GM19043 (cell line): ENCODE measurements around the gene TMEM233.
A peak's percentile ranks its signal among the peaks of the same experiment; 100 is the strongest.

Experiments used
- ATAC-seq: cut with Tn5 transposase; IDR thresholded peaks from one replicate; pipeline ENCODE4 v1.9.1; 2021; ENCODE audit warnings: low read depth; ENCODE audit not compliant: unreplicated experiment

Gene TMEM233

DNA sequence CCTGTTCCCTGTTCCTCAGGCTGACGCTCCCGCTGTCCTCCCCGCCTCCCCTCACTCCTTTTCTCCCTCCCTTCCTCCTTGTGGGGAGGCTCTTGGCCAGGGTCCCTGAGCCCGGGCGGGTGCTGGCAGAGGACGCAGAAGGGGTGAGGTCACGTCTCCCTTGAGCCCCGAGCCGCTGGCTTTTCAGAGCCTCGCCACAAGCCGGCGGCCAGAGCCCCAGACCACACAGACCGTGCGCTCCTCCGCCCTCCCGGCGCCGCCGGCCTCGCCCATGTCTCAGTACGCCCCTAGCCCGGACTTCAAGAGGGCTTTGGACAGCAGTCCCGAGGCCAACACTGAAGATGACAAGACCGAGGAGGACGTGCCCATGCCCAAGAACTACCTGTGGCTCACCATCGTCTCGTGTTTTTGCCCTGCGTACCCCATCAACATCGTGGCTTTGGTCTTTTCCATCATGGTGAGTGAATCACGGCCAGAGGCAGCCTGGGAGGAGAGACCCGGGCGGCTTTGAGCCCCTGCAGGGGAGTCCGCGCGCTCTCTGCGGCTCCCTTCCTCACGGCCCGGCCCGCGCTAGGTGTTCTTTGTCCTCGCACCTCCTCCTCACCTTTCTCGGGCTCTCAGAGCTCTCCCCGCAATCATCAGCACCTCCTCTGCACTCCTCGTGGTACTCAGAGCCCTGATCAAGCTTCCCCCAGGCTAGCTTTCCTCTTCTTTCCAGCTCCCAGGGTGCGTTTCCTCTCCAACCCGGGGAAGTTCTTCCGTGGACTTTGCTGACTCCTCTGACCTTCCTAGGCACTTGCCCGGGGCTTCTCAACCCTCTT, at the start of gene TMEM233:
Gene TMEM233, plus strand, starts transcription at position 197 of the 821 bp plus-strand sequence. Its CDS starts 75 bp downstream, at position 272.
- no peak for ATAC-seq

DNA sequence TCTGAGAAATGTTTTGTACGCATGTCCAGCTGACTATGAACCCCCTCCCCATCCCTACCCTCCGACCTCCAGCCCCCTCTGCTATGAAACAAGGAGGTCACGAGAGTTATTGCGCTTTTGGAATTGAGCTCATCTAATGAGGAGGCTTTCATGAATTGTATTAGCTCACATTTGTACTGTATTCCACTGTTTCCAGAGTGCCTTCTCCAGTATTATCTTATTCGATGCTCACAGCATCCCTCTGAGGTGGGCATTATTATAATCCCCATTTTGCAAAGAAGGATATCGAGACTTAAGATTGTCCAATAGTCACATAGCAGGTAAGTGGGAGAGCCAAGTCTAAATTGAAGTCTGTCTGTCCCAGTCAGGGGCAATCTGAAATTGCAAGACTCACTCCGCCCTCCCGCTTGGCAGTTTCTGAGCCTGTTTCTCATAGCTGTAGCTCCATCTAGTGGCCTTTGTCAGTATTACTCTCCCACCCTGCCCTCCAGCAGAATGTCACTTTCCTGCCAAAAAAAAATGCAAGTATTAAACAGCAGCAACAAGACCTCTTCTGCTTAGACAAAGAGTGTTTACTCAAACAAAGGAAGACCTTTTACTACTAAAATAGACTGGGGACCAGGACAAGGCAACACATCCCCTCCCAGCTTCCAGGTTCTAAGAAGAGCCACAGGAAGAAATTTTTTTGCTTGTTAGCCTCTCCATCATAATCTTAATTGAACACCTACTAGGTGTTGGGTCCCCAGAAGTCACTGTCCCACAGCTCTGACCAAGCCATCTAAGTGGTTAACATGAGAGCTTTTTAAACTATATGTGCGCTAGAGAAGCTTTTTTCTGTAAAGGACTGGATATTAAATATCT, 48.6 kb upstream of the TMEM233 start:
- peak; percentile 55 for ATAC-seq

DNA sequence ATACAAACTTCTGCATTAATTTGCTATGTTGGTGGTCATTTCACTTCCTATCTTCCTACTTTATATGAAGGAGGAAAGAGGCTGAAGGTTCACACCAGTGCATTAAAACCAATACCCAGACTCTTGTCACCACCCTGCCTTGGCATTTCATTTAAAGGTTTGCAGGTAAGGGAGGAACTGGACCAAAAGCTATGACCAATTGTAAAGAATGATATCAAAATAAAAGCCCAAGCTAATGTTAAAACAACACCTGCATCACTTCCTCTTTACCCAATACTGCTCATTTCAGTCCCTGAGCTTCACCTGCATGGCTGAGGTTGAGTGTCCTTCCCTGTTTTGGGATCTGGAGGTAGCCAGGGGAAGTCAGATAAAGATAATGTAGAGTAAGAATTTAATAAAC, 47.2 kb upstream of the TMEM233 start:
- ATAC-seq: no peak

DNA sequence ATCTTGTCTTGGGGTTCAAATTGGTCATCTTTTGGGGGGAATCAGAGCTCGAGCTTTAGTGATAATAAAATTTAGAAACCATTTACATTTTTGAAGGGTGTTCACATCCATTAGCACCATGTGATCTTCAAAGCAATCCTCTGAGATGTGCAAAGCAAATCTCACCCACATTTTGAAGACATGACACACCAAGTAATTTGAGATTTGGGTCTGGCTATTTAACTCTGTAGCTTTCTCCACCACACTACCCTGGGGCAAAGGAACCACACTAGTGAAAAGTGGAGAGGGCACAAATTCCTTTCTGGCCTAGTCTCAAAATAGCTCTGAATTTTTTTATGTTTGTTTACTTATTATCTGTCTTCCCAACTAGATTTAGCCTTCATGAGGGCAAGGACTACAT, 46.6 kb upstream of the TMEM233 start:
- ATAC-seq: no peak

DNA sequence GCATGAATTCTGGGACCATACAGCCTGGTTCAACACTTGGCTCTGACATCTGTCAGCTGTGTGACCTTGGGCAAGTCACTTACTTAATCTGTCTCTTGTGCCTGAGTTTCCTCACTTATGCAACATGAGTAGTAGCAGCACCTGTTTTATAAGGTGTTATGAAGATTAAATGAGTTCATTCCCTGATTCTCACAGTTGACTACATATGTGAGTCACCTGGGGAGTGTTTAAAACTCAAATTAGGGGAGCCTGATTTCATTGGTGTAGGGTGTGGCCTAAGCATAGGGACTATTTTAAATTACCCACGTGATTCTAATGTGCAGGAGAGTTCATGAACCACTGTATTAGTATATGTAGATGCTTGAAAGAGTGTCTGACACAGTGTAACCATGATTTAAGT, 36.7 kb upstream of the TMEM233 start:
- ATAC-seq: no peak

DNA sequence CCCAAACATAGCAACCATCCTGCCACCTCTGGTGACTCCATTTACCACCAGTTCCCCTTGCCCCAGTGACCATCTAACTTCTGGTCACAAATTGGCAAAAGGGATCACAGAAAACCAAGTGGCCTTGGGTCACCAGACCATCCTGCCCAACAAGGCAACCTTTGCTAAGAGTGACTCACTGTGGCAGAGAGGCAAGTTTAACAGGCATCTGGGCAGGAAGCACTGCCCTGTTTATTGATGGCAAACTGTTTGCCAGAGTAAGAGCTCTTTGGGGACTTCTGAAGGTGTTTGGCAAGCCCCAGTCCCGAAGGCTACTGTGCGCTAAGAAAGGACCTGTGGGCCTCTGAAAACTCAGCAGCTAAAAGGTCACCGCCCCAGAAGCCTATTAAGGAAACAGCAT, 28.2 kb upstream of the TMEM233 start:
- no peak for ATAC-seq

DNA sequence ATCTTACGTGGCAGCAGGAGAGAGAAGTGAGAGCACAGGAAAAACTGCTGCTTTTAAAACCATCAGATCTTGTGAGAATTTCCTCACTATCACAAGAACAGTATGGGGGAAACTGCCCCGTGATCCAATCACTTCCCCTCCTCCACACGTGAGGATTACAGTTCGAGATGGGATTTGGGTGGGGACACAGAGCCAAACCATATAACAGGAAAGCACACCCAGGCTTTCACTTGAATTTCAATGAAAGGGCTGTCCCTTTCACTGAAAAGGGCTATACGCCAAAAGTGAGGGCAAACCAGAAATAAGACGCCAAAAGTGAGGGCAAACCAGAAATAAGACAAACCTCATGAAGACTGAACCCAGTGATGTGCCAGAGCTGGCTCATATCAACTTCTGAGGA, 22.8 kb upstream of the TMEM233 start:
- no peak for ATAC-seq

DNA sequence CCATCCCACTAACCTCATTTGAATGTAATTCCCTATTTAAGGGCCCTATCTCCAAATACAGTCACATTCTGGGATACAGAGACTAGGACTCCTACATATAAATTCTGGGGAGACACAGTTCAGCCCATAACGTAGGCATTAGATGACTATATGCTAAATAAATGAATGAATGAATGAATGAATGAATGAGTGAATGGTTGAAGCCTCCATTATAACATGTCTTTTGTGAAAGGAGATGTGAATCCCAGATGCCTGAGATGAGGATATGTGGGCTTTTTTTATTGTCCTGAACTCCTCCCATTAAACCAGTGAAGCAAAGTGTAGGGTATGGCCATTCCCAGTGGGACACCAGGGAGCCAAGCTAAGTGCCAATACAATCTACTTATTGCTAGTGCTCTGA, 20.5 kb upstream of the TMEM233 start:
- ATAC-seq: no peak

DNA sequence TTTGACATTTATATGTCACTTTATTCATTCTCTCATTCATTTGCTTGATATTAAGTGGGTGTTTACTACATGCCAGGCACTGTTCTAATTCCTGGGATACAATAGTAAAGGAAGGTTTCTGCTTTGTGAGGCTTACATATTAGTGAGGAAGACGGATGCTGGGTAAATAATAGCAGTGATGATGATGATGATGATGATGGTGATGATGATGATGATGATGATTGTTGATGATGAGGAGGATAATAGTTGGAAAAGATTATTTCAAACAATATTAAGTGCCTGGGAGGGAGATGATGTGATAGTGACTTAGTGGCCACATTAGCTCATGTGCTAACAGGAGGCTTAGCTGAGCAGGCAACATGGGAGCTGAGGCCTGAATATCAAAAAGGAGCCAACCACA, 19.3 kb upstream of the TMEM233 start:
- ATAC-seq: no peak

DNA sequence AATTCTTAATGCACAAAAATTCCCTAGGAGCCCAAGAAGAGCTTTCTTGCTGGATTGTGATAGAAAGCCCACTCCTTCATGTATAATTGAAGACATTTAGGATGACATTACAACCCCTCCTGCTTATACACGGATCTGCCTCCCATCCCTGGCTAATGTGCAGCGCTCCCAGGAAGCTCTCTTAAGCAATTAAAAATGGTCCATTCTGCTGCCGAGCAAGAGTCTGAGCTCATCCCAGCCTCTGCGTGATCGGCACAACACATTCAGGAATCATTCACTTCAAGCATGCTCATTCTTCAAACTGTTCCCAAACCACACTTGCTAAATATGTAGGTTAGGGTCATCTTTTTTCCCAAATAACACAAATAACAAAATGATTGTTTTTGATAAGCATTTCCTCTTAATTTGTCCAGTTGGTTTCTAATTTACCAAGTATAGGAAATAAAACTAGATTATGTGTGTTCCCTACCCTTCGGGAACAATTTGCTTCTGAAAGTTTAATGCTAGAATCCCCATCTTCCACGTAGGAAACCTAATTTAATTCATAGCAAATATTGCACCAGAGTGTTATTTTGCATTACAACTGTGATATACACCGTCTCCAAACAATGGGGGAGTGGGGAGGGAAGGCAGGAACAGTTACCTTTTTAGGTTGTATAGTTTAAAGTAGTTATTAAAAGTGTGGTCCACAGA, 17.3 kb upstream of the TMEM233 start:
- ATAC-seq: no peak

DNA sequence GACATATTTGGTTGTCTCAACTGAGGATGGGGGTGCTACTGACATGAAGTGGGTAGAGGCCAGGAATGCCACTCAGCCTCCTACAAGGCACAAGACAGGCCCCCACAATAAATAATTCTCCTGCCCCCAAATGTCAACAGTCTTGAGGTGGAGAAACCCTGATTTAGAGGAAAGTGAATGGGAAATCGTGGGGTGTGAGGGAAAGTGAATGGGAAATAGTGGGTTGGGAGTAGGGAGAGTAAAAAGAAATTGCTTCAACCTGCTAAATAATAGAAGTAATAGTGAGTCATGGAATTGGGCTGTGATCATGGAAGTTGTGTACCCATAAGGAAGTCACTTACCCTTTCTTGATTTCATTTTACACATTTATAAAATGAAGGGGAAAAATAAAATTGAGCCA, 16.7 kb upstream of the TMEM233 start:
- no peak for ATAC-seq

DNA sequence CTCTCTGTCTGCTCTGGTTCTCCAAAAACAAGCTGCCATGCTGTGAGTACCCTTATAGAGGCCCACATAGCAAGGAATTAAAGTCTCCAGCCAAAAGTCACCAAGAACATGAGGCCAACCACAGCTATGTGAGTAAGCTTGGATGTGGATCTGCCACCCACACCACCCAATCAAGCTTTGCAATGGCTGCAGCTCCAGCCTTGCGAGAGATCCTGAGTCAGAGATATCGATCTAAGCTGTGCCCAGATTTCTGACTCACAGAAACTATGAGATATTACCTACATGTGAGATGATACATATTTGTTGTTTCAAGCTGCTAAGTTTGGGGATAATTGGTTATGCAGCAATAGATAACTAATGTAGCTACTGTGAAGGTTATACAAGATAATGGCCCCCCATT, 15.5 kb upstream of the TMEM233 start:
- ATAC-seq: no peak

DNA sequence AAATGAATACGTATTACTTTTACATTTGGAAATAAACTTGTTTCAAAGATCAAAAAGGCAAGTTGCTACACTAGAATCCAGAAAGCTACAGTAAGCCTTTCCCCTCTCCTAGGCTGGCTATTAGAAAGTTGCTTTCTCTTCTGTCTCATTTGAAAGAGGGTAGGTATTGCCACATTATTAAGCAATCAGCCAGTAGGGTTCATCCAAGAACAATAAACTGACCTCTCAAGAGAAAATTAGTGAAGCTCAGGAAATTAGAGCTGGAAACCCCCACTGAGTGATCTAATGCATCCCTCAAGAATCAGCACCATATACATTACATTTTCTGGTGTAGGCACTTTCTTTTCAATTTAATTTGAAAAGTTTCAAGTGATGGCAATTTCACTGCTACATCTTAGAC, 4.5 kb upstream of the TMEM233 start:
- ATAC-seq: no peak

DNA sequence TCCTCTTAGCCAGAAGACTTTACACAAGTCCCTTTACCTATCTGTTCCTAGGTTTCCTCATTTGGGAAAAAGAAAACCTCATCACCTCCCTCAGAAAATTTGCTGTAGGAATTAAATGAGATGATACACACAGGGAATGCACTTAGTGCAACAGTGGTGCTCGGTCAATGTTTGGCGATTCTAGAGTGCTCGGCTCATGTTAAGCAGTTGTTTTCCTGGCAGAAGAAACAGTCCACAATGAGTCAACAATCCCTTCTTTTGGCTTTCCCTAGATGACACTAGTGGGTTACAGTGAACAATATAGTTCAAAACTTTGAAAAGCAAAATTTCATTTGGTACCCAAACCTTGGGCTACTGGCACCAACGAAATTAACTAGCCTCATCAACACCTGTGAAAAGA, 3.9 kb upstream of the TMEM233 start:
- no peak for ATAC-seq

DNA sequence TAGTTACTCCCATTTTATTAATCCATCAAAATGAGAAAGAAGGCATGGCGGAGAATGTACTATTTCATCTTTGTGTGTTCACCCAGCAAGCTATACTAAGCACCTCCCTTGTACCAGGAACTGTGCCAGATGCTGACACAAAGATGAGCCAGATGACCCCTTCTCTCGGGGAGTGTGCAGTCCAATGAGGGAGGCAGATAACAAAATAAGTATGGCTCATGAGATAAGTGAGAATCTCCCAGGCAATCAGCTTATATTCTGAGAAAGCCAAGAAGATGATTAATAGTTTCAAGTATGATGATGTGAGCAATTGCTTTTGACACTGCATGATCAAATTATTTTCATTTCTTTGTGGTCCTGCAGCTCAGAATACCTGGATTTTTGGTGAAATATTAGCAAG, 1.3 kb upstream of the TMEM233 start:
- ATAC-seq: no peak

DNA sequence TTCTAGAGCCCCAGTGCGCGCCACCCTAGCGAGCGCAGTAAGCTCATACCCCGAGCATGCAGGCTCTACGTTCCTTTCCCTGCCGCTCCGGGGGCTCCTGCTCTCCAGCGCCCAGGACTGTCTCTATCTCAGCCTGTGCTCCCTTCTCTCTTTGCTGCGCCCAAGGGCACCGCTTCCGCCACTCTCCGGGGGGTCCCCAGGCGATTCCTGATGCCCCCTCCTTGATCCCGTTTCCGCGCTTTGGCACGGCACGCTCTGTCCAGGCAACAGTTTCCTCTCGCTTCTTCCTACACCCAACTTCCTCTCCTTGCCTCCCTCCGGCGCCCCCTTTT, 791 bp downstream of the TMEM233 start:
- ATAC-seq: no peak

DNA sequence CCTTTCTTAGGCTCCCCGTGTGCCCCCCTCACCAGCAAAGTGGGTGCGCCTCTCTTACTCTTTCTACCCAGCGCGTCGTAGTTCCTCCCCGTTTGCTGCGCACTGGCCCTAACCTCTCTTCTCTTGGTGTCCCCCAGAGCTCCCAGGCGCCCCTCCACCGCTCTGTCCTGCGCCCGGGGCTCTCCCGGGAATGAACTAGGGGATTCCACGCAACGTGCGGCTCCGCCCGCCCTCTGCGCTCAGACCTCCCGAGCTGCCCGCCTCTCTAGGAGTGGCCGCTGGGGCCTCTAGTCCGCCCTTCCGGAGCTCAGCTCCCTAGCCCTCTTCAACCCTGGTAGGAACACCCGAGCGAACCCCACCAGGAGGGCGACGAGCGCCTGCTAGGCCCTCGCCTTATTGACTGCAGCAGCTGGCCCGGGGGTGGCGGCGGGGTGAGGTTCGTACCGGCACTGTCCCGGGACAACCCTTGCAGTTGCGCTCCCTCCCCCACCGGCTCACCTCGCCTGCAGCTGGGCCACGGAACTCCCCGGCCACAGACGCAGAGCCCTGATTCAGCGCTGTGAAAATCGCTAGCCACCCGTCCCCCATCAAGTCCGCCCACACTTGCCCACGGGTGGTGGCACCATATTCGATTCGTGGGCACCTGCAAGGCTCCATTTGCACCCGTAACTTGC, 1.3 kb downstream of the TMEM233 start:
- no peak for ATAC-seq

DNA sequence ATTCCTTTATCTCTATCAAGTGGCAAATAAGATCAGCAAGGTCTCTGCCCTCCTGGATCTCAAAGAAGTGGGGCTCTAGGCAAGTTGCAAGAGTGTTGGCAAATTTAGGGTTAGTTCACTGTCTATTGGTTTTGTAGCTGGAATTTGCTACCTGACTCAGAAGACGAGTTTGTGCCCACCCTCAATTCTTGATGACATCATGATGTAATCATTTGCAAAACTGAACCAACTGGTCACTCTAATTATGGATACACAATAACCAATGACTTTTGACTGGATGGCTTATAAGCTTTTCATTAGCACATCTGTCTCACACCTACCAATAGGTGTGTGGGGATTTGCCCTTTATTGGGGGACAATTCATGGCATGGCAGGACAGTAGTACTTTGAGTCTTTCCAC, 4.6 kb downstream of the TMEM233 start:
- no peak for ATAC-seq

DNA sequence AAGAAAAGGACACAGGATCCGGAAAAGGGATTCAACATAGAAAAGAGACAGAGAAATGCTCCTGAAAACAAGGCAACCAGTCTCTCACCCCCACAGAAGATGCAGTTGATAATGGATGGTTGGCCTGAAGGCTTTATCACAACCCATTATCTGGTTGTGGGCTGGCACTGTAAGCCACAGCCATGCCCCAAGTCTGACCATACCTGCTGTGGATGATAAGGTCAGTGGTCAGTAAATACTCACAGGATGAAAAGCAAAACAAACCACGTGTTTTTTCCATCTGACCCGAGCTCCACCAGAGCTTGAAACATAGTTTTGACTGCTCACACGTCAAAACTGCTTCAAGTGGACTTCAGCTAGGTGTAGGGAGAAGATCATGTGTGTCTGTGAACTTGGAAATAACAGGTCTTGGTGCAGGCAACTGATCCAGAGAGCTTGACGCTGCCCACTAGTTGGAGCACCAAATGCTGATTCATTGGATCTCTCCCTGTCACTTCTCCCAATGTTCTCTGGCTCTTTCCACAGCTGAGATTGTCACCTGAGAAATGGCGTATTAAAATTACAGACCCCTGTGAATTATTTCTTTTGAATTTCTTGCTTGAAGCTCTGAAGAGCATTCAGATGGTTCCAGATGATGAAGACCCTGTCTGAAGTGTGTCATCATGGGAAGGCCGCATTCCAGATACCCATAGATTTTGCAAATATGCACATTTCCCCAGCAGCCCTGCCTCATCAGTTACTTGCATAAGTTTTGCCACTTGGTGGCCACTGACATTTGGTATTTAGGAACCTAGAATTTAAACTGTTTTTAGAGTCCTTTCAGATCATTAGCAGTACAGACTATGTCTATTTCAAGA, 8.5 kb downstream of the TMEM233 start:
- ATAC-seq: no peak

DNA sequence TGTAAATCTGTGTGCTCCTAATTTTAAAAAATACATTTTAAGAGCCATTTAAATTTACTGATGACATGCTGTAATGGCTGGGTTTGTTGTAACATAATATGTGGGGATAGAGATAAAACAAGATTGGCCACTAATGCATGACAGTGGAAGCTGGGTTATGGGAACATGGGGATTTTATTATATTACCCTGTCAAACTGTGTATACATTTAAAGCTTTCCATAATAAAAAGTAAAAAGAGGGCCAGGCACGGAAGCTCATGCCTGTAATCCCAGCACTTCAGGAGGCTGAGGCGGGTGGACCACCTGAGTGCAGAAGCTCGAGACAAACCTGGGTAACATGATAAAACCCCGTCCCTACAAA, 9.1 kb downstream of the TMEM233 start:
- ATAC-seq: no peak
